HG03432 (cell line): ENCODE data around the gene GALNT16.
"Not testable (repeated sequence)": the region's sequence is repeated elsewhere in the genome, so short reads cannot be mapped to it uniquely, and the experiment has no call there.

Source experiments
- ATAC-seq: cut with Tn5 transposase; IDR thresholded peaks from one replicate; pipeline ENCODE4 v1.9.1; 2021; ENCODE audit warnings: mild to moderate bottlenecking, moderate library complexity; ENCODE audit not compliant: unreplicated experiment

GALNT16 gene

GRCh38 chr14:69259527-69260189, at the start of gene GALNT16:
TSS of gene GALNT16 (plus strand) at chr14:69260158. CDS start at chr14:69260291, 133 bp downstream.
- no peak for ATAC-seq

DNA sequence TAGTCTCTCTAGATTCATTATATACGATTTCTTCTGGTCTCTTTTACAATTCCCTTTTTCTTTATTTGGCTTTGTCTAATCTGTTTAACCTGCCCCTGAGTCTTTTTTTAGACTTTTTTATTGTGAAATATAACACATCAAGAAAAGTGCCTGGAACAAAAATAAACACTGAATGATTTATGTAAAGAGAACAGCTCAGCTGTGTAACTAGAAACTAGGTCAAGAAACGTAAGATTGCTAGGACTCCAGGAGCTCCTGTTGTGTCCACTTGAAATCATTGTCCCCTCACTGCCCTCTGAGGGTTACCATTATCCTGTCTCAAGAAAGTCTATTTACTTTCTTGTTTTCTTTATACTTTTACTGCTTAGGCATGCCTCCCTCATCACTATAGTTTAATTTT, 45.6 kb upstream of the GALNT16 start:
- no peak for ATAC-seq

- ATAC-seq, result not testable (repeated sequence)
Observed at GRCh38 chr14:69217663-69218062, 42.3 kb upstream of the GALNT16 start.

DNA sequence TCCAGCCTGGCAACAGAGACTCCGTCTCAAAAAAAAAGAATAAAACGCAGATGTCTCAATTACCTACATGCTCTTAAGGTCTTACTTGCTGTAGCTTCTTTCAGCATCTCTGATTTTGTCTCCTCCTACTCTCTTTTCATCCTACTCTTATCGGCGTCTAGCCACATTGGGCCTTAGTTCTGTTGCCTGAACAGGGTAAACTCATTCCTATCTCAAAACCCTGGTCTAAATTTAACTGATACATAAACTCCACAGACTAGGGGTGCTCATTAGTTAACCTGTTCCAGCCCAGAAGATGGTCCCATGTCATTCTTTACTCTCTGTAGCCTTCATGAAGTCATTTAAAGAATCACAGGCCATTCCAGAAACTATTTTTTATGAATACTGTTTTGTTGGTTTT, 35.0 kb upstream of the GALNT16 start:
- ATAC-seq, result no peak

- ATAC-seq, result no peak
Observed at GRCh38 chr14:69226178-69226577, 33.8 kb upstream of the GALNT16 start.

DNA sequence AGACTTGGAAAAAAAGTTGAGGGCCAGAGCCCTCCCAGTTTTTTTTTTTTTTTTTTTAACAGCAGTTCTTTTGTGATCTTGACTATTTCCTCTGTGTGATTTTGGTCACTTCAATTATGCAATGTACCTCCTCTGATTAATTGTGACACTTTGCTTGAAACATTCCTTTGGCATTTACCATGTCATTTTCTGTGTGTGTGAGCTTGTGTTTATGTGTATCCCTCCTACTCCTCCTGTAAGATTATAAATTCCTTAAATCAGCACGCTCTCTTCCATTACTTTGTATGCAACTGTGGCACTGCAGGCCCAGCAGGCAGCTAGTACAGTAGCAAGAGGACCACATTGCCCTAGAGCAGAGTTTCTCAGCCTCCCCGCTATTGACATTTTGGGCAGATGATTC, 33.2 kb upstream of the GALNT16 start:
- ATAC-seq, result no peak

- no peak for ATAC-seq
Observed at GRCh38 chr14:69231486-69231885, 28.5 kb upstream of the GALNT16 start.

DNA sequence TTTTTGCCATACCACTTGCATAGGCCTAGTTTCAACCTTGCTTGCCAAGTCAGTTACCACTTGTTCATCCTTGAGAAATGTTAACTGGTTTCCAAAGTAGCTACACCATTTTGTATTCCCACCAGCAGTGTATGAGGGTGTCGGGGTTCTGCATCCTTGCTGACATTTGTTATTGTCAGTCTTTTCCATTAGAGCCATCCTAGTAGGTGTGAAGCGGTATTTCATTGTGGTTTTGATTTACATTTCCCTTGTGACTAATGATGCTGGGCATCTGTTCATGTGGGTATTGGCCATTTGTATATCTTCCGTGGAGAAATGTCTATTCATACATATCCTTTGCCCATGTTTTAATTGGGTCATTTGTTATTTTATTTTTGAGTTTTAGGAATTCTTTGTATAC, 27.6 kb upstream of the GALNT16 start:
- no peak for ATAC-seq

- ATAC-seq, result no peak
Observed at GRCh38 chr14:69234106-69234505, 25.9 kb upstream of the GALNT16 start.

DNA sequence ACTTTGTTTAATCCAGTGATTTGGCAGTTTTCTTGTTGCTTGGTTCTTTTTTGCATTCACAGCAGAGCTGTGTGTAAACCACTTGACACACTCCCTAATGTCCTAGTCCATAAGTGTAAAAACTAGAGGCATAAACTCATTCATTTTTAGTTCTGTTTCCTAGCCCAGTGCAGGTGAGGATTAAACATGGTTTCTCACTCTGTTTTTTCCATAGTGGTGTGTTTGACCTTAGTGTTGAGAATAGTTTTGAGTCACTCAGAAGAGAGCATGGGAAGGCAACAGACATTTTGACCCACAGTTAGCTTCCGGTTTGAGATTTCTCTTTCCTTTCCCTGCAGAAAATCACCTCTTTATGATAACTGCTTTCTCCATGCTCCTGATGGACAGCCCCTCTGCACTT, 24.2 kb upstream of the GALNT16 start:
- ATAC-seq, result no peak

DNA sequence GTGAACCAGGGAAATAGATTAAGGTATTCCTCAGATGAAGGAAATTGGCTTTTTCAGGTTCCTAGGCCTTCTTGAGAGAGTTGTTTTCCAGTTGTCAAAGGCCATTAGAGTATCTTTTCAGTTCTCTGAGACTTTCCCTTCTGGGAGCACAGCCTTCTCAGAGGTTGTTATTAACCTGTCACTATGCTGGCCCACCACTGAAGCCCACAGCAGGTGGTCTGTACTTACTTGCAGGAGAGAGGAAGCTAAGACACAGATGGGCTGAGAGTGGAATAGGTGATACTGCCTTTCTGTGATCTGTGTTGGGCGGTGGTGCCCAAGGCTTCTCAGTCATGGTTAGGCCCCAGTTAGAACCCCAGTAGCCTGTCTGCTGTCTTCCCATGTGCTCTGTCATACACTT, 22.8 kb upstream of the GALNT16 start:
- no peak for ATAC-seq

- ATAC-seq, result no peak
Observed at GRCh38 chr14:69237584-69237983, 22.4 kb upstream of the GALNT16 start.

DNA sequence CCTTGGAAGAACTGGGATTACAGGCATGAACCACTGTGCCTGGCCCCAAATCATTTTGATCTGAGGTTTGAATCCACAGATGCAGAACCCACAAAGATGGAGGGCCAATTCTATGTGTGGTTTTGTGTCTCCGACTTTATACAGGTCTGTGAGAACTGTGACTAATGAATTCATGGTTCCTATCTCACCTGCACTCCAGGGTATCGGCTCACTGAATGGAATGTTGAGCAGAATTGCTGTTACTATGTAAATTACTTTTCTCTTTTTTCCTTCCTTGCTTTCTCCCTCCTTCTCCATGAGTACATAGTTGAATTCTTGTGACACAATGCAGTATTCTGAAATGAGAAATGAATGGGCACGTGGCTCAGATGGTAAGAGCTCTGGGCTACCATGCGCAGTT, 21.1 kb upstream of the GALNT16 start:
- ATAC-seq, result no peak

DNA sequence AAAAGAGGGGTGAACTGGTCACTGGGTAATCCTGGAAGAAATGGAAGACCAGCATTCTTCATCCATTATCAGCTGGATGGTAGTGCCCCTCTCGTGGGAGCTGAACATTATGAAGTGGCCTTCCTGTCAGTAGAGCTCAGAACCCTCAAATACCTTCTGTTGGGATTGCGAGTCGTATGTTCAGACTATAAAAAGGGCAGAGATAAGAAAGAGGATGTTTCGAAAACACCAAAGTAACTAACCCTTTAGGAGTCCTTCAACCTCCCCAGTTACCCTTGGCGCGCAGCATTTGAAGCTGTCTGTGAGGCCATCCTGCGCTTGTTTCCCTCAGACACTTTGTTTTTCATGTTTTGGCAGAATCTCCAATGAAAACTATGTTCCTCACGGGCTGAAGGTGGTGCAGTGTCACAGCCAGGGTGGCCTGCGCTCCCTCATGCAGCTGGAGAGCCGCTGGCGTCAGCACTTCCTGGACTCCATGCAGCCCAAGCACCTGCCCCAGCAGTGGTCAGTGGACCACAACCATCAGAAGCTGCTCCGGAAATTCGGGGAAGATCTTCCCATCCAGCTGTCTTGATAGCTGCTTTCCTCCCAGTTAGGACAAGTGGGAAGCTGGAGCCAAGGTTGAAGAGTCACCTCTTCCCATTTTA, 19.3 kb upstream of the GALNT16 start:
- ATAC-seq, result no peak

DNA sequence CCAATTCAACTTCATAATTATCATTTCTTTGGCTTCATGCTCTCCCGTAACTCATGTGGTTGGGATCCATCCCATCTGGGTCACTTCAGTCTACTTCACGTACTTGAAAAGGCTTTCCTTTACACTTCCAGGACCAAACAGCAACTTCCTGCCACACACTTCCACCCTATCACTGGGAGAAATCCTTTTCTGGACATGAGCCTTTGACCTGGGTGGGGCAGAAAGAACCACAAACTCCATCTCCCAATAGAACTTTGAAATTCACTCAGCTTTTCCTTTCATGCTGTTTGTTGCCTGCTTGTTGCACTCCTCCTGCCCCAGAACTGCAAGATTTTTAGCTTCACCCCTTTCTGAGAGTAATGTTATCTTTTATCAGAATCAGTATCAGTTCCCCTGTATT, 18.4 kb upstream of the GALNT16 start:
- ATAC-seq, result no peak

DNA sequence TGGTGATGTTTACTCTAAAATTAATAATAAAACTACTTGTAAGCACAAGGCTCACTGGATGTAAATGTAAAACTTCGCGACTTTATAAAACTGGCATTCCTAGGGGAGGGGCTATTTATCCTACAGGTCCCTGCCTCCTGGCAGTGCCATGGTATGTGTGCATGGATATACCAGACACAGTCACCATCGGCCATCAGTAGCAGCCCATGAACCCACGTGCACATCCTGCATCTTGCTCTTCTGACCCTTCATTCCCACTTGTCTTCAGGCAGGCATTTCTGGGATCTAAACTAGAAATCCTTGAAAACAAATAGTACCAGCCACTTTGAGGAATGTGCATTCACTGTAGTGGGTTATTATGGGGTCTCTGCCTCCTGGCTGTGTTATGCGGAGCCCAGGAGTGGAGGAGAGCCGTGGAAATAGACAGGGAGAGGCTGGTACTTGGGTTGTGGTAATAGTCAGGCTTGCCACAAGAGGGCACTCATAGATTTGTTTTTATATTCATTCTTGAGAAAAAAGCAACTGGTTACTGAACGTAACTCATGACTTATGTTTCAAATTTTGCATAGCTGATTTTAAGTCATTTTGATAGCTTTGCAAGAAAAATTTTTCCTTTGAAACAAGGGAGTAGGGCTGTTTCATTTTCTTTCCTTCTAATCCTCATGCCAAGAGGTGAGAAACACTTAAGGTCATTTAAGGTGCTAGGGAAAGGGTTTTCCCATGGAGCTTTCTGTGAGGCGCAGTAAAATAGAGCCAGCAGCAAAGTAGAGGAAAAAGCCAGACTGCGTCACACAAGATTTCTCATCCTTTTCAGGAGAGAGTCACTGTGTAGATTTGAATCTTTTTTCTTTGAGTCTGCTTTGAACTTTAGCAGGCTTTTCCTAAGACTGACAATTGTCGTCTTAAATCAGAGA, 17.4 kb upstream of the GALNT16 start:
- ATAC-seq, result no peak

DNA sequence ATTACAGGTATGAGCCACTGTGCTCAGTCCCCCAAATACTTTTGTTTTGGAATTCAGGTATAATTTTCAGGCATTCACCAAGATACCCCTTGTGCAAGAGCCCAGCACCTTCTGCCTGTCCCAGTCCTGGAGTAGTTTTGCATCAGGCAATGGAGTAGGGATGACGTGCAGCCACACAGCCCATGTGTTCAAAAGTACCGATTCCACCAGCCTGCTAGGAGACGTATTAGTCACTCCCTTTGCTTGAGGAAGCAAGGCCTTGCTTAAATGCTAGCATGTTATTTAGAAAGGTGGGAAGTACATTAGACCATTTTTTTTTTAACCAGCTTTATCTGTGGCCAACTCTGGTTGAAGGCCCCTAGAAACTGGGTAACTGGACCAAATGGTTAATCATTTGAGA, 15.0 kb upstream of the GALNT16 start:
- no peak for ATAC-seq

DNA sequence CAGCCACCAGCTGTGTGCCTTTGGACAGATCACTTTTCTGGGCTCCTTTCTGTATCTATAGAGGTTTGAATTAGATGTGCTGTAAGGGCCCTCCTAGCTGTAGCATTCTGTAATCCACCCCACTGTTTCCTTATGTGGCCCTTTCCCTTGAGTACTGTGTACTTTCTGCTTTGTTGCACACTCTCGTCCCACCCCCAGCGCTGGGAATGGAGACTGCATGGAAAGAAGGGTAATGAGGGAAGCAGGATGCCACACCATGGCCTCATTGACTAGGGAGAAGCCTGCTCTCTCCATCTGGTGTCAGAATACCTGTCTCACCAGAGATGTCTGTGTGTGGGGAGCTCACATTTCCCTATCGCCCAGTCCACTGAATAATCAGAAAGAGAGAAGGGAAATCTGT, 13.6 kb upstream of the GALNT16 start:
- ATAC-seq, result no peak

DNA sequence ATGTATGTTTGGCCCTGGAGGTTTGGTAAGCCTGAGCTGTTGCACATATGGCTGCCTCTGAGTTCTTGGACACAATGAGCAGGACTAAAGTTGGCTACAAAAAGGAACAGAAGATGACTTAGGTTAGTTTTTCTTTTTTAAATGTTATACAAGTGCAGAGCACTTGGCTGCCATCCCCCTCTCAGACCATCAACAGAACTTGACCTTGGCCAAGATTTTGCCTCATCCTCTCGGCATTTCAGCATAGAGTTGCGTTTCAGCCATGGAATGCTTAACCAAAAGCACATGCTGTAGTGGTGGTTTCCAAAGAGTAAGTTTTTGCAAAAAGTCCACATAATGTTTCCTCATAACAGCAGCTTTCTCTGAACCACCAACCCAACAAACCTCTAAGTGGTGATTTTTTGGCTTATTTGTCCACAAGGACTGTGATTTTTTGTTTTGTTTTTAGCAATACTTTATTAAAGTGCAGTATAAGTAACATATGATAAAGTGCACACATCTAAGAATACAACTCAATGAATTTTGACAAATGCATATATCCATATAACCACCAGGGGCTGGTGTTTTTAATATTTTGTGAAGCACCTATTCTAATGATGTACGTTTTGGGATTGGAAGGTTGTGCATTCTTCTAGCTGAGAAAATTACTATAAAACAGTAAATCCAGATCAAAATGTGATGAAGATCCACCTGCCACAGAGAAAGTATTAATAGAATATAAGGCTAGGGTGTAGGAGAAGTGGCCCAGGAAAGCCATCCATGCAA, 12.1 kb upstream of the GALNT16 start:
- no peak for ATAC-seq

- no peak for ATAC-seq
Observed at GRCh38 chr14:69249603-69250002, 10.4 kb upstream of the GALNT16 start.

DNA sequence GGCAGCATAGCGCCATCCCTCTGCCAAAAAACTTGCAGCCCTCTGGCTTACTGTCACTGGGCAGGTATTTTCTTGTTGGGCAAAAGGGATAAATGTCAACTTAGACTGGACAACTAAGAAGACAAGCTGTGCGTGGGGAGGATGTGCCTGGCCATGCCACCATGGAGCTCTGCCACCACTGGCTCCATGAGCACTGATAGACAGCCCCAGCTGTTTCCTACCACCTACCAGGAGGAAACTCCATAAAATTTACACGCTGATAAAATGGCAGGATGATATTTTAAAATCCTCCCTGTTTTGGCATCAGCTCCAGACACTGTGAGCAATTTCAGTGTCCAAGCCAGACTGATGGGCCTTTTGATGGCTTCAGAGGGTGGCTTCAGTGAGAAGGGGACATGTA, 7.1 kb upstream of the GALNT16 start:
- no peak for ATAC-seq
